PC-3 (cell line): ENCODE results near the gene COL4A1. TPM values are rescaled to one million over a fixed set of nuclear protein-coding genes. Genes with fewer than 3 reads are reported as not detected.

ENCODE experiments used
- ATAC-seq: fragments of 200-7000 bp; cut with Tn5 transposase; 2 replicates; pipeline ENCODE4 v1.9.1; 2020; ENCODE audit warnings: mild to moderate bottlenecking, moderate library complexity
- BruUV-seq: library from RNA; stranded (reverse); fragments of 400-500 nt; replicated peaks from 2 replicates; lab custom pipeline; 2021; lab: Mats Ljungman, UMichigan
- CTCF ChIA-PET: fragments of 300-600 bp; sonication (Branson Sonifier 250); formaldehyde crosslinking; loops from one replicate; lab custom pipeline; 2022; ENCODE audit warnings: antibody characterized with exemption; lab: Charles Lee
- POLR2A ChIA-PET: fragments of 300-600 bp; sonication (Branson Sonifier 250); formaldehyde crosslinking; loops from one replicate; lab custom pipeline; 2022; ENCODE audit warnings: antibody characterized with exemption; ENCODE audit not compliant: unreplicated experiment; lab: Charles Lee
- DNase-seq: peaks from one replicate; pipeline ENCODE4 v3.0.0-alpha.2; 2015
- H2AFZ ChIP-seq: fragments of 300-600 bp; sonication (generic); 2 replicates; pipeline ENCODE4 v1.6.0; 2016; ENCODE audit warnings: antibody characterized with exemption, low read length
- H3F3A ChIP-seq: fragments of 300-600 bp; sonication (generic); one replicate; pipeline ENCODE4 v1.6.0; 2017; ENCODE audit warnings: antibody characterized with exemption, low read length, control low read depth, mild to moderate bottlenecking; ENCODE audit not compliant: unreplicated experiment
- H3K27ac ChIP-seq: fragments of 300-600 bp; sonication (generic); 2 replicates; pipeline ENCODE4 v1.5.1; 2016; ENCODE audit warnings: mild to moderate bottlenecking, low read length
- H3K27me3 ChIP-seq: fragments of 300-600 bp; sonication (generic); 2 replicates; pipeline ENCODE4 v1.6.1; 2016; ENCODE audit warnings: low read length, mixed read lengths
- H3K36me3 ChIP-seq: fragments of 300-600 bp; sonication (generic); 2 replicates; pipeline ENCODE4 v1.6.1; 2016; ENCODE audit warnings: low read depth, mixed run types, low read length, mixed read lengths
- H3K4me1 ChIP-seq: fragments of 300-600 bp; sonication (generic); 2 replicates; pipeline ENCODE4 v1.5.1; 2016; ENCODE audit warnings: low read length; ENCODE audit not compliant: insufficient read depth
- H3K4me2 ChIP-seq: fragments of 300-600 bp; sonication (generic); 2 replicates; pipeline ENCODE4 v1.6.0; 2016; ENCODE audit warnings: low read length
- H3K4me3 ChIP-seq: fragments of 300-600 bp; sonication (generic); 2 replicates; pipeline ENCODE4 v1.5.1; 2016; ENCODE audit warnings: mild to moderate bottlenecking, low read length, mixed read lengths
- H3K79me2 ChIP-seq: fragments of 300-600 bp; sonication (generic); 2 replicates; pipeline ENCODE4 v1.6.1; 2017; ENCODE audit warnings: low read length, mixed read lengths
- H3K9ac ChIP-seq: fragments of 300-600 bp; sonication (generic); 2 replicates; pipeline ENCODE4 v1.6.0; 2016; ENCODE audit warnings: mild to moderate bottlenecking, low read length
- H3K9me2 ChIP-seq: fragments of 300-600 bp; sonication (generic); replicated peaks from 2 replicates; pipeline ENCODE4 v1.6.1; 2016; ENCODE audit warnings: mixed run types, low read length, mixed read lengths
- H3K9me3 ChIP-seq: fragments of 300-600 bp; sonication (generic); 2 replicates; pipeline ENCODE4 v1.6.1; 2016; ENCODE audit warnings: low read length, mixed read lengths
- H4K20me1 ChIP-seq: fragments of 300-600 bp; sonication (generic); 2 replicates; pipeline ENCODE4 v1.6.1; 2016; ENCODE audit warnings: low read length, mixed read lengths
- CTCF ChIP-seq: fragments of 300-600 bp; sonication (generic); conservative IDR thresholded peaks from 2 replicates; pipeline ENCODE4 v1.5.1; 2017; ENCODE audit warnings: antibody characterized with exemption, low read depth, mild to moderate bottlenecking, low read length
- EZH2 ChIP-seq: fragments of 300-600 bp; sonication (generic); IDR thresholded peaks from one replicate; pipeline ENCODE4 v1.6.1; 2017; ENCODE audit warnings: antibody characterized with exemption, mild to moderate bottlenecking, low read length; ENCODE audit not compliant: unreplicated experiment
- EZH2phosphoT487 ChIP-seq: fragments of 300-600 bp; sonication (generic); IDR thresholded peaks from 2 replicates; pipeline ENCODE4 v1.6.1; 2018; ENCODE audit warnings: mild to moderate bottlenecking, antibody characterized with exemption, low read length, borderline replicate concordance
- intact Hi-C: fragments of 100-400 bp; cut with micrococcal nuclease; formaldehyde crosslinking; loops from 2 replicates; pipeline ENCODE4 v1.9.0; 2023
- total RNA-seq: library from RNA; depleted of rRNA; stranded (reverse); fragments of >200 nt; gene quantifications from 2 replicates; pipeline ENCODE4 v1.2.3, GENCODE V29; 2014

COL4A1 gene
- total RNA-seq, 1 experiment from 2014 or later = 48.7 TPM

DNA sequence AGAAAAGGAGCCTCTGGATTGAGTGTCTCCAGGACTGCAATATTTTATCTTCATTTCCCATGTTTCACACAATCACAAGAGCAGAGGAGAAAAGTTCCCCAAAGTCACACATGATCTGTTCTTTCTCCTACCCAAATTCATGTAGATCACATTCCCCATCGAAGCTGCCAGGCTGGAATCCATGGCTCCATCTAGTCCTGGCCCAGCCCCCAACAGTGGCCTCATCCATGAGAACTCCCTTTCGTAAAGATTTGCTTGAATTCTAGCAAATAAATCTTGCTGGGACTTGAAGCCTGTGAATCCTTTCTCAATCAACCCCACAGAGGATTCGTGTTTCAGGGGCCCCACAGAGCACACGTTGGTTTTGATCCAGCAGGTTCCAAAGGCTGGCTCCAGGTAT is 109.5 kb downstream of the COL4A1 start:
- Histone ChIP-seq H3K9me3 (no peaks in the 10 kb centered on the region), H3K9ac (no peak overlapping the region), H3K36me3 (no peaks in the 10 kb centered on the region), H2AFZ (no peak overlapping the region), H3F3A (no peaks in the 10 kb centered on the region), H3K4me1 (no peaks in the 10 kb centered on the region), H3K4me3 (no peak overlapping the region), H3K9me2 (no peaks in the 10 kb centered on the region), H4K20me1 (no peaks in the 10 kb centered on the region), H3K27ac (no peak overlapping the region), H3K79me2 (no peaks in the 10 kb centered on the region), H3K27me3 (no peaks in the 10 kb centered on the region), H3K4me2 (no peak overlapping the region)
- no peak for ATAC-seq
- BruUV-seq = no TSS peak
- CTCF ChIA-PET = no interaction called here
- no peak for TF ChIP-seq CTCF
- no peak for TF ChIP-seq EZH2
- TF ChIP-seq EZH2phosphoT487 = no peak
- intact Hi-C loops = no loop called here
- no peak for DNase-seq
- POLR2A ChIA-PET = no interaction called here

- intact Hi-C loops = no loop called here
- Histone ChIP-seq H3K9me3 (no peaks in the 10 kb centered on the region), H3K4me1 (no peaks in the 10 kb centered on the region), H3F3A (no peaks in the 10 kb centered on the region), H4K20me1 (no peaks in the 10 kb centered on the region), H2AFZ (no peak overlapping the region), H3K4me3 (no peak overlapping the region), H3K4me2 (no peak overlapping the region), H3K79me2 (no peaks in the 10 kb centered on the region), H3K36me3 (no peaks in the 10 kb centered on the region), H3K27me3 (no peaks in the 10 kb centered on the region), H3K9ac (no peak overlapping the region), H3K9me2 (no peaks in the 10 kb centered on the region), H3K27ac (no peak overlapping the region)
- CTCF ChIA-PET = no interaction called here
- DNase-seq (no peak), ATAC-seq (no peak)
- TF ChIP-seq EZH2 = no peak
- TF ChIP-seq CTCF = no peak
- no peak for TF ChIP-seq EZH2phosphoT487
- POLR2A ChIA-PET = interaction anchor here (0.5 kb wide), 1 partner anchor 1760 kb away, joined by 5 read pairs; no protein-coding TSS in a partner anchor
- no TSS peak for BruUV-seq
These were observed 109.9 kb downstream of the COL4A1 start for GRCh38 chr13:110197026-110197425.

- Histone ChIP-seq H3K4me2 (no peak overlapping the region), H3K9me3 (no peaks in the 10 kb centered on the region), H3F3A (no peaks in the 10 kb centered on the region), H3K9me2 (no peaks in the 10 kb centered on the region), H3K27ac (no peak overlapping the region), H3K27me3 (no peaks in the 10 kb centered on the region), H3K4me1 (no peaks in the 10 kb centered on the region), H3K9ac (no peak overlapping the region), H4K20me1 (no peaks in the 10 kb centered on the region), H3K79me2 (no peaks in the 10 kb centered on the region), H3K4me3 (no peak overlapping the region), H2AFZ (no peak overlapping the region), H3K36me3 (no peaks in the 10 kb centered on the region)
- DNase-seq (no peak), ATAC-seq (no peak)
- intact Hi-C loops = no loop called here
- TF ChIP-seq CTCF (no peak), EZH2phosphoT487 (no peak), EZH2 (no peak)
- POLR2A ChIA-PET = no interaction called here
- CTCF ChIA-PET = no interaction called here
- BruUV-seq = no TSS peak
These were observed 111.1 kb downstream of the COL4A1 start for GRCh38 chr13:110195547-110196485.
